T-helper 1 cell (primary cell): Measurements from ENCODE around the gene C5orf58.

Source experiments
- DNase-seq, 5 donors: peaks; one replicate each; pipeline ENCODE4 v3.0.0-alpha.2; 2012 to 2020

C5orf58 gene

DNA sequence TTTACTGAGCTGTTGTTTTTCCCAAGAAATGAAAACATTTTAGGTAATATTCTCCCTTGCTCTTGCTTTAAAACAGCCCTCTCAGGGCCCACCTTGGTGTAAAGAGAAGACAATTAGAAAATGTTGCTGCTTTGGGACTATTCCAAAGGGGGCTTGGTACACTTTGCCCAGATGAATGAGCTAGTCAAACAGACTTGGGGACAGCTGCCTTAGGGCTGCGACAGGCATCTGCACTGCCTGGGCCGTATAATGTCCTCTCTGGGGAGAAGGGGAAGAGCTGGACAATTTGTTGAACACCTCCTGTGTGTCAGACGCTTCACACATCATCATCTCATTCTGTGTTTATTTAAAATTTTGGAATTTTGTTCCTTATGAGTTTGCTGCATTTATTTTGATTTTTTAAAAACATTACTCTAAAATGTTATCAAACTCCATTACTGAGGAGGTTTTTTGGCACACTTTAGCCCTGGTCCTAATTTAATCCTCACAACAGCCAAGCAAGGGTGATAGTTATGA is 28.8 kb downstream of the C5orf58 start:
- no peak for DNase-seq

DNA sequence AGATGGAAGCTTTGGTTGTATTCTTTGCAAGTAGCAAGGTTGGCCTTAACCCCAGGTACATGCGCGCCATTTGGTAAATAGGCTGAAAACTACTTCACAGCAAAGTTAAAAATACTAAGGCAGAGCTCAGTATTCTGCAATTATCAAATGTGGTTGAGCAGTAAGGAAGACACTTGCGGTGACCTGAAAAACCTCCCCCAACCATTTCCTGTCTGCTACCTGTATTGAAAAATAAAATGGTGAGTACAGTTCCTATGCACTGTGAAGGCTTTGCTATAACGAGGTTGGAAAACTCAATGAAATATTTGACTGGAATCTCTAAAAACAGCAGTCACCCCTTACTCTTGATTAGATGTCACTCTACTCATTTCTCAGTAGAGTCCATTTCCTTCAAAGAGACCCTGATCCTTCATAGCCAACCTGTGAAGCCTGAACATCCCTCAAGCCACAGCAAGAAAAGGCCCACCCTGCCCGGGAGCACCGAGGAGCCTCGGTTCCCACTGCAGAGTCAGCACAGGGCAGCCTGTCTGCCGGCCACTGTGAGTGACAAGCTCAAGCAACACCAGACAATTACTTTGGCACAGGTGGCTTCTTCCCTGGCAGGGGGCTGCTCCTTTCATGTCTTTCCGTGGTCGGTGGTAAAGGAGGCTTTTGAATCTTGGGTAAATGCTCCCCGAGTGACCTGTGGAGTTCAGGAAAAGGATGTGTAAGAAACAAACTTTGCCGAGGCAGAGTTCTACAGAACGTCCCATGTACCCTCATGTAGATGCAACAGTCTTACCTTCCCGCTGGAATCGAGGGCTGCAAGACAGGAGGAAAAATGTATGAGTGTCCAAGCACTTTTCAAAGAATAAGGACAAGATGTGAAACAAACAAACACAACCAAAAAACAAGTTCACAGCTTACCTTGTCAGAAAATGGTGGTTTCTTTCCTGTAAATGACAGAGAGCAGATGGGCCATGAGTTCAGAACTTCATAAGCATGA is 29.6 kb downstream of the C5orf58 start:
- peak in 3 of 5 donors; percentile 45 to 64 (median 62) for DNase-seq

DNA sequence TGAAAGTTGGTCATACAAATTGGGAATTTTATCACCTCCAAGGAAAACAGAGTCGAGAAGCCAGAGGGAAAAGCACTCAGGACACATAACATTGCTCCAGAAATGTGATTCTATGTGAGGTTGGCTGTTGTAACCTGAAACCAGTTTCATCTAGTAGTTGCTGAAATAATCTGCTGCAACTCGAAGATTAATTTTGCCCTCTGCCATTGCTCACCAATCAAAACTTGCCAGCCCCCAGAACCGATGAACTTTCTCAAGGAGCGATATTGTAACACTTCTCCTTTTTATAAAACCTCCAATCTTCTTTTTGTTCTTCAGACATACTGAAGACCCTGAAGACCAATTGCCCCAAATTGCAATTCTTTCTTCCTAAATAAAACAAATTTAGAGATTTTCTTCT is 31.1 kb downstream of the C5orf58 start:
- no peak for DNase-seq

DNA sequence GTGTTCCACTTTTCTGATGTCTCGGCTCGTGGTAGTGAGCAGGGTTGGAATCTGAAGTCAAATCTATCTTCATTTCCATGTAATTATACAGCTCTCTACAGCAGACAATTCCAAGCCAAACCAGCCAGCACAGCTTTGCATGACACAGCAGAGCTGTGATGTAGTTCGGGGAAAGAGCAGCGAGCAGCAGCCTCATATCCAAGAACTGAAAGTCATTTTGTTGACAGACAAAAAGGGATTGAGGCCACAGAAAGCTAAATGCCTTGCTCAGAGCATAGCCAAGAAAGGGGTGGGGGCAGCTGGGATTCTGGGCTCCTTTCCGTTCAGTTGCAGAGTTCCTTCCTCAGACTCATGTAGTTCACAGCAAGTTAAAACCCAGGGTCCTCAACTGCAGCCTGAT is 32.7 kb downstream of the C5orf58 start:
- DNase-seq, result no peak

DNA sequence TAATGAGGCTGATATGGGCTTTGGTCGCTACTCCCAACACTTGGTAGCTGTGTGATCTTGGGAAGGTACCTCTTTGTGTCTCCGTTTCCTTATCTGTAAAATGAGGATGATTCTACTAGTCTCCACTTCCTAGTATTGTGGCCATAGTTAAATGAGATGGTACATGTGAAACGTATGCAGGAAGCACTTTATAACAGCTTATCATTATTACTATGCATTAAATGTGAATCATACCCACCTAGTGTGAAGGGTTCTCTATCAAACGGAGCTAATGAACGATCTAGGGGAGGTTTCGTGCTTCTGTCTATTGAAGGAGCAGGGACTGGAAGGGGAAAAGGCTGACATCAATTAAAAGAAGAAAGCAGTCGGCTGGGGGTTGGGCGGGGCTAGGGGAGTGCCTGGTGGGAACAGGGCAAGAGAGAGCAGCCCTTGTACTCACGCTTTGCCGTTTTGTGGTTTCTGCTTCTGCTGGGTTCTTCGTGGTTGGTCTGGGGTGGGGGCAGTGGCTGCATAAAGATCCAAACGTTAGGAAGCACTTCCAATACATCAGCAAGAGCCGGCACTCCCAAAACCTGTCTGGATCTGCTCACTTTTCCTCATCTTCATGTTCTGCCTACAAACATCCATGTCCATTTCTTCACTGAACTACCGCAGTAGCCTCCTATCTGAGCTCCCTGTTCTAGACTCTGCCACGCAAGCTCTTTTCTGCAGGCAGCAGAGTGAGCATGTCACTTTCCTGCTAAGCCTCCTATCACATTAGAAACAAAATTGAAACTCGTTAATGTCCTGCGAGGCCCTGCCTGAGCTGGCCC is 34.0 kb downstream of the C5orf58 start:
- DNase-seq, result peak in 4 of 5 donors; percentile 26 to 59 (median 49)

DNA sequence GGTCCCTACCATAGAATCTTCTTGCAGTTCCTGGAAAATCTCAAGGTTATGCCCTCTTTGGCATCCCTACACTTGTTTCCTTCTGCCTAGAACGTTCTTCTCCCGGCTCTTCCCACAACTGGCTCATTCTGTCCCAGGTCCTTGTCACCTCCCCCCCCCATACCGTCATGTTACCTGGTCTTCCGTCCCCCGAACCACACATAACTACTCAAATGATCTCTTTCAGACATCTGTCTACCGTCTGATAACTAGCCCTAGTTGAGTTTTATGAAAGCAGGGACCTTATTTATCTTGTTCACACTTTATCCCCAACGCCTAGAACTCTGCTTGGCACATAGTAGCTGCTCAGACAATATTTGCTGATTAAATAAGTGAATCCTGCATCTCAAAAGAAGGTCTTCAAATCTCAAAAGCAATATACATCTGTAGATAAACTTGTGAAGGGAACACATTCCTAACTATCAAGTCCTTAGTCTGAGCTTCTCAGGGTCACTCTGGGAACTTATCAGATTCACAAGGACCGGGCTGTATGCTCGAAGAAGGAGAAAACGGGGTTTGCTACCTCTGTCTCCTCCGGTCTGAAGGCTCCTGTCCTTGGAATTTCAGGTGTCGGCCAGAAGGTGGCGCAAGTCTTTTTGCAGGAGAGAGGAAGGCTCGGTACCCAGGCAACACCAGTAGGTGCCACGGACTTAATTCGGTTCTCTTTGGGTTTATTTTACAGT is 34.8 kb downstream of the C5orf58 start:
- peak; percentile 61 to 82 (median 73) for DNase-seq

DNA sequence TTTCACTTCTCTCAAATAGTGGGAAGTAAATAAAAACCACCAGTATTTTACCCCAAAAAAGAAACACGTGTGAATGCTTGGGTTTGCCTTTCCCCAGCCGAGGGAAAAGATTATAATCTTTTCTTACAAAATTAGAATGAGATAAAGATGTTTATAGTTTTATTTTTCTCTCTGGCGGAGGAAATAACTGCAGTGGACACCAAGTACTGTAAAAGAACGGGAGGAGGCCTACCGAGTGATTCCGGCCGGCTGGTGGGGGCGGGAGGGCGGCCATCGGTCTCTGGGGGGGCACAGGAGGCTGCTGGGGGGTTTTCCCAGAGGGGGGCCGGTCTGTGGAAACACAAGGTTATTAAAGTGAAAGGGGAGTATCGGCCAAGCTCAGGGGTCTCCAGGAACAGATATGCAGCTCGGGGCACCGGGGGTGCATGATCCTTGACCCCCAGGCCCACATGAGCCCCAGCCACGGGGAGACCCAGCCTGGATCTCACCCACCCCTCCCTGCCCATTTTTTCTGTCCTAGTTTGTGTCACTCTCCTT is 35.4 kb downstream of the C5orf58 start:
- no peak for DNase-seq

DNA sequence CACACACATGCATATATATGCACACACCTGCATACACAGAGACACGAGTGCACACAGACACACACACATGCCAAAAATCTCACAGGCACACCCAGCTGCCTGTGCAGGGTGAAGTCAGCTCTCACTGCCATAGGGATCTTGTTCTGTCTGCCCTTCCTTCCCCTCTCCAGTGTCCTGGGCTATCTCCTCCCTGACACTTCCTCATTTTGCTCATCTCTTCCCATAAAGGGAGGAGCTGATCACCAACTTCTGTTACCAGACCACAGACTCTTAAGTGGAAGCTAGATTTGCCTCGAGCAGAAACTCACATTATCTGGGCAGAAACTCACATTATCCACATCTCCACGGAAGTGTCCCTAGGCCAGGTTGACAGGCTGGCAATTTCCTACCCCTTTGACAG is 36.1 kb downstream of the C5orf58 start:
- no peak for DNase-seq

DNA sequence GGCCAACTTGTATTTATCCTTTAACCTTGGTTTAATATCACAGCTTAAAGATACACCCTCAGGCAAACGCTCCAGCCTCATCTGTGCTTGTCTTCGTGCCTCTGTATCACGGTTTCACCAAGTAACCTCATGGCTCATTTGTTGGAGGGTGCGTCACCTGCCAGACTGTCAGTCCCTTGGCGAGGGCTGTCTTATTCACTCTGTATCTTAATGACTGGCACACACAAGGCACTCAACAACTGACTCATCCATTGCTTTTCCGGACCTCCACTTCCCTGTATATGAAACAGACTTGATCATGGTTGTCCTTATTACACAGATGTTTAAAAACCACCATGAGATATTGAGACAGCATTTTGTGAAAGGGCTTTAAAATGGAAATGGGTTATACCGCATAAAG is 36.8 kb downstream of the C5orf58 start:
- DNase-seq, result peak in 2 of 5 donors; percentile 23 to 80

DNA sequence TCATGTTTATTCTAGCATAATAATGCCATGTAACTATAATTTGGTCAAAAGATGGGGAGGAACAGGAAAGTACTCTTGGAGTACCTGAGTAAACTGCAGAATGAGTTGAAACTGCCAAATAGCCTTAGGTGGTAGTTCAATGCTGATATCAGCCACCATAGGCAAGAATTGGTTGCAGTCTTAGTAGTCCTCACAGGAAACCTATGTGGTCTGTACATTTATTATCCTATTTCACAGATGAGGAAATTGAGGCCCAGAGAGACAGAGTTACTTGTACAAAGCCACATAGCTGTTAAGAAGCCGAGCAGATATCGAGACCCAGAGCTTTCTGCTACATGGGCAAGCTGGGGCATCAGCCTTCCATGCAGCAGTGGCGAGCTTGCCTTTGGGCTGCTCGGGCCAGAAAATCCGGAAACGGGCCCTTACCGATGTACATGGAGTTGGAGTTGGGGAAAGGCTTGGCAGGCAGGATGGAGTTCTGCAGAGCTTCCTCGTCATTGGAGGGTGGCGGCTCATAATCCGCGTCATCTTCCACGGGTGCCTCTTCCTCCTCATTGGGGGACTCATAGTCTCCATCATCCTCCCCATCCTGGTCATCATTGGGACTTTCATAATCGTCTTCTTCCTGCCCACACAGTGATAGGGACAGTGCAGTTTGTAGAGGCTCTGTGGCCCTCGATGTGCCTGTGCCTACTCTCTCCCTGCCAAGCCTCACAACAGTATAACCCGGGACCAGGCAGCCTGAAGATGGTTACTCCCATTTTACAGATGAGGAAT is 37.7 kb downstream of the C5orf58 start:
- no peak for DNase-seq

DNA sequence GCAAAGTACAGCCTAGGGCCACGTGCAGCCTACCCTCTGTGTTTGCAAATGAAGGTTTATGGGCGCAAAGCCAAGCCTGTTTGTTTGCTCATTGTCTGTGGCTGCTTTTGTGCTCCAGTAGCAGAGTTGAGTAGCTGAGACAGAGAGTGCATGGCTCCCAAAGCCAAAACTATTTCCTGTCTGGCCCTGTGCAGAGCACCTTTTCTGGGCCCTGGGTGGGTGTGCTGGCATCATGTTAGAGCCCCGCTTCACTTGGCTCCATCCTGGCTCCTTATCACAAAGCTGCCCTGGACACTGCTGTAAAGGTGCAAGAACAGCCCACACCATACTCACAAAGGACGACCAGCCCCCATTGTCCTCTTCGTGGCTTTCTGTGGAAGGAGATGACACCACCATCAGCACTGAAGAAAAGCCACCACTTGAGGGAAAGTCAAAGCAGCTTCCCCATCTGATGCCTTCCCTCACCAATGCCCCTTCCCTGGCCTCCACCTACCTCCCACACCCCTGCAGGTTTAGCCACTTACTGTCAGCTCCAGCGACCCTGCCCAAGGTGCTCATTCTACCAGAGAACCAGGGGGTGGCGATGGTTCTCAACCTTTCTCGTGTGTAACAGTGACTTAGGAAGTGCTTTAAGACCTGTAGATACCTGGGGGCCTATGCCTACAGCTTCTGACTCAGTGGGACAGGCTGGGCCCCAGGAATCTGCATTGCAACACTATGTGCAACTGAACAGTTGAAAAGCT is 41.4 kb downstream of the C5orf58 start:
- peak in 4 of 5 donors; percentile 35 to 67 (median 46) for DNase-seq

DNA sequence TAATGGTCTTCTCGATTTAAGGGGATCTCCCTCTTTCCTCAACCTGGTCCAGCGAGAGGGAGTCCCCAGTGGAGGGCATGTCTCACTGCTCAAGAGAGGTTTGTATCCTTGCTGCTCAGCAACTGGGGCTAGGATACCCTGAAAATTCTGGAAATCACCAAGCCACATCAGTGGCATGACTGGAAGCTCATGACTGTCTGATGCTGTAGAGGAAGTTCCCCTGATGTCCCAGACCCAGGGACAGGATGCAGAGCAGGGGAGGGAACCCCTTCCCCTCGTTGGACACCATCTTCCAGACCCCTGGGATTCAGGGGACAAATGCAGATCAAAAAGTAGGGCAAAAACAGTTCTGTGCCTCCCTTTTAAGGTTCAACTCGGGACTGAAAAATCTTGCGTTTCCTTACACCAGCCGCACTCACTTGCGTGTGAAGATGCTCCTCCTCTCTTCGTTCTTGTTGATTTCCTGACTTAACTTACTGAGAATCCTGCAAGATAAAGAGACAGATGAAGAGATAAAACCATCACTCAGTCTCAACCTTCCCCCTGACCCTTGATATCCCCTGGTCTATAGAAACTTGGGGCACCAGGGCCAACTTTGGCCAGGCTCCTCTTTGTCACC is 42.7 kb downstream of the C5orf58 start:
- peak; percentile 22 to 58 (median 58) for DNase-seq

DNA sequence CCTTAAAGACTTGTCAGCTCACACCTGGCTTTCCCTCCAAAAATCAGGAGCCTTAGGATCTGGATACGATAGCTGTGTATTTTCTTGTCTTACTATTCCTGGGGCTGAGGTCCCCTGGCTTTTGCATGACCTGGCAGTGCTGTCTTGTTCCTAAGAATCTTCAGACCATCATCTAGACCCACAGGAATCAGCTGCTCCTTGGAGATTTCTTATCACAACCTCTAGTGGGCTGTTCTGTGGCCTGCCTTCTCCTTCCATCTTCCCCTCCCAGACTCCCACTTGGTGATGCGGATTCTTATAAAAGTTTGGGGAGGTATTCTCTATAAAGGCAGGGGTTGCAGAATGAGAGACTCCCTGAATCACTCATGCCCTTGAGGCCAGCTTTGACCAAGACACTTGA is 43.4 kb downstream of the C5orf58 start:
- DNase-seq, result no peak

DNA sequence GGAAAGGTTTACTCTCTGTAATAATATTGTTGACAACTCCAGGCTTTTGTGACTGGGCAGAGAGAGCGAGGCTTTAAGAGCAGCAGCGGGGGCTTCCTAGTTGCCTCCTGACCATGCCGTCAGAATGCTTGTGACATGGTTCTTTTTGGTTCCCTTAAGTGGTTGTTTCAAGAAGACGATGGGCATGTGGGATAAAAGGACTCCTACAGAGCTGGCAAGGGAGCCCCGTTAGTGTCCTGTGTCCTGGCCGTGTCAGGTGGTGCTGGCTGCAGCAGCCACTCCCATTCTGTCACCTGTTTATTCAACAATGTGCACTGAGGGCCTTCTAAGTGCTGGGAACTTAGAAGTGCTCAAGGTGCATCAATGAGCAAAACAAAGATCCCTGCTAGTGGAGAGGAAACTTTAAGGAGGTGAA is 45.1 kb downstream of the C5orf58 start:
- DNase-seq, result no peak

DNA sequence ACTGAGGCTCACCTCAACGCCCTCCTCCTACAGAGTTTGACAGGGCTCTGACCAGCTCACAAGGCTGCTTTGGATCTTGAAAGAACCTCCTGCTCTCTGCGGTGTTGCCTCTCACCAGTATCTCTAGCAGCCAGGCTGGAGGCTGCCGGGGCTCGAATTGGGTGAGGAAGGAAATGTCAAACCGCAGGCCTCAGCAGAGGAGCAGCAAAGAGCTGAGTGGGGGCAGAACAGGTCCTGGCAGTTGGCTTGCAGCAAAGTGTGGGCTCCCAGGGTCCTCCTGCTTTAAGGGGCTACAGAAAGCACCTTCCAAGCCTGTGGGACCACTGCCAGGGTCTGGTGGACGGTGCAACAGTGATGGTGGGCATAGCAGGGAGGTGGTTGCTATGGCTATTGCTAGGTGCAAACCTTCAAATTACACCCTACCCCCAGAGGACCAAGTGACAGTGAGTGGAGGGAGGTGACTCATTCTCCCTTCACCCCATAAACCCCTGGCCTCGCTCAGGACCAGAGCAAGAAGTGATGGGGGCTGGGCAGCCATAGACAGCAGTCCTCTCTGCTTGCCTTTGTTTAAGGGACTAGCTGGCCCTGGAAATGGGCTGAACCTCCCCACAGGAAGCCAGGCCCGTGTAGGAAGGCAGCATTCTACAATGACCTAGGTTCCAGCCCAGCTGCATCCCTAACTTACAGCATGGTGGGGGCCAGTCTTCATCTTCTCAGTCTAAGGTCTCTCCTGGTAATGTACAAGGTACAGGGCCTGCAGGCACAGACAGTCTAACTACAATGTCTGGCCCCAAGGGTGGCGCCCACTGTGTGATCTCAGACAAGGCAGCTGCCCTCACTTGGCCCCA is 46.0 kb downstream of the C5orf58 start:
- DNase-seq, result peak; percentile 62 to 95 (median 80)

DNA sequence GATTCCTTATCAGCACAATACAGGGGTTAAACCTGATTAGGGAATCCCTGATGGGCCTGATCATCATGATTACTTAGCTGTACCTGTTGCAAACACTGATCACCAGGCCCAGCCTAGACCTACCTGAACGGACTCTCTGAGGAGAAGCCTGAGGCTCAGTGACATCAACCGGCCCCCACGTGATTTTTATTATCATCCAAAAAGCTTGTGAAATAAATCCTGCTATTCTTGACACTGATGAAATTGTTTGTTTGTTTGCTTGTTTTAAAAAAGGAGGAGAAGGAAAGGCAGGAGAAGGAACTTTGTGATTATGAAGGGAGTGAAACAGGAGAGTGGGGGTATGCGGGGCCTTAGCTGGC is 46.7 kb downstream of the C5orf58 start:
- no peak for DNase-seq

DNA sequence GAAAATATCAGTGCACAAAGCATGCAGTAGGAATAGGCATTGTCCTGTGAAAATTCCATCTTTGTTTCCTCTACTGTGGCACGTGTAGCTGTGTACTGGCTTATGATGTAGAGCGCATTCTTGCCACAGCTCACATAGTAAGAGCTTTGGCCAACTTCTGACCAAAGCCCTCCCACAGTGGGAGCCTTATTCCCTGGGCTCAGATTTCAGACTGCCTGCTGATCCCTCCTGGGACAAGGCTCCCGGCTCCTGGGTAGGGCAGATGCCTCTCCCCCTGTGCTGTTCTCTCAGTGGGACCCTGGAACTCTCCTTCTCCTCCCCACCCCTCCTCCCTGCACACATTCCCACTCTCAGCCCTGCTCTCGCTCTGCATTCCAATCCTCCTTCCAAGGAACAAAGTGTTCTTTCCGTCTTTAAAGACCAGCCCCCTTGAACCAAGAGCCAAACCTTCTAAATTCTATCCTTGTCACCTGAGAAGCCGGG is 47.3 kb downstream of the C5orf58 start:
- no peak for DNase-seq

DNA sequence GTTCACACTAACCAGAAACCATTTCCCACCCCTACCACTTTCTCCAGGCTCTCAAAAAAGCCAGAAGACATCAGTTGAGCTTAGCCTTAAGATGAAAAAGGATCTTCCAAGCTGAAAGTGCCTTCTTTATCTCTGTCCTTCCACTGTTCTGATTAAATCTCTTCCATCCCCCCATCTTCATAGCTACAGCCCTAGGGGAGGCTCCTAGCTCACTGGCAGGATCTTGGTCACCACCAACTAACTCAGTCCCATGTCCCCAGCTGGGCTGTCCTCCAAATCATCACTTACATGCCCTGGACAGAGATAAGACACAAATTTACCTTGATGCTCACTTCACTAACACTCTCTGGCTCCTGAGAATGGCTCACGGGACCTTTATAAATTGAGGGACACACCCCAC is 50.5 kb downstream of the C5orf58 start:
- no peak for DNase-seq

DNA sequence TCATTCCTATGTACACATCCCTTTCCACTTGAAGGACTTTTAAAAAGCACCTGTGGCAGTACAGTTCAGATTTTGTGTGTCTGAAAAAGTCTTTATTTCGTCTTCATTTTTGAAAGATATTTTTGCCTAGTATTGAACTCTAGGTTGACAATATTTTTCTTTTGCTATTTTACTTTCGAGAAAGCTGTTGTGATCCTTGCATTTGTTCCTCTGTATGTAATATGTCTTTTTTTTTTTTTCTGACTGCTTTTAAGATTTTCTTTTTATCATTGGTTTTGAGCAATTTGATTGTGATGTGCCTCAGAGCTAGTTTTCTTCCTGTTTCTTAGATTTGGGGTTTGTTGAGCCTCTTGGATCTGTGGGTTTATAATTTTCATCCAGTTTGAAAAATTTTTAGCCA is 51.4 kb downstream of the C5orf58 start:
- no peak for DNase-seq
